Neuronal stem cell (in vitro differentiated cells): ENCODE measurements around the gene EN1.

Experiments used
- DNase-seq: peaks from one replicate; pipeline ENCODE4 v3.0.0-alpha.2; 2013; ENCODE audit warnings: low spot score
- H2AFZ ChIP-seq: one replicate; pipeline ENCODE4 v1.6.1; 2013; ENCODE audit warnings: mild to moderate bottlenecking, low read length, inconsistent platforms
- H2AK5ac ChIP-seq: 2 replicates; pipeline ENCODE4 v1.6.1; 2013; ENCODE audit warnings: low read depth, mild to moderate bottlenecking, inconsistent platforms, low read length, moderate library complexity, mixed read lengths
- H2BK120ac ChIP-seq: 2 replicates; pipeline ENCODE4 v1.6.1; 2013; ENCODE audit warnings: low read depth, mild to moderate bottlenecking, inconsistent platforms, low read length, moderate library complexity, mixed read lengths
- H2BK12ac ChIP-seq: one replicate; pipeline ENCODE4 v1.6.1; 2013; ENCODE audit warnings: low read length, inconsistent platforms
- H2BK15ac ChIP-seq: 2 replicates; pipeline ENCODE4 v1.6.1; 2013; ENCODE audit warnings: mild to moderate bottlenecking, low read length, inconsistent platforms, mixed read lengths
- H2BK5ac ChIP-seq: one replicate; pipeline ENCODE4 v1.6.1; 2013; ENCODE audit warnings: inconsistent platforms, mild to moderate bottlenecking, low read length, moderate library complexity
- H3K14ac ChIP-seq: one replicate; pipeline ENCODE4 v1.6.1; 2013; ENCODE audit warnings: low read length, inconsistent platforms
- H3K18ac ChIP-seq: 2 replicates; pipeline ENCODE4 v1.6.1; 2013; ENCODE audit warnings: low read length, inconsistent platforms
- H3K23ac ChIP-seq: 2 replicates; pipeline ENCODE4 v1.6.1; 2013; ENCODE audit warnings: low read depth, mild to moderate bottlenecking, mixed read lengths, low read length, inconsistent platforms; ENCODE audit not compliant: poor library complexity
- H3K27ac ChIP-seq: replicated peaks from 3 replicates; pipeline ENCODE4 v1.5.1; 2013; ENCODE audit warnings: low read length, inconsistent platforms
- H3K27me3 ChIP-seq, 3 experiments: 2 replicates each; pipeline ENCODE4 v1.6.1; 2013; ENCODE audit warnings: low read length in 3 of 3, mild to moderate bottlenecking in 2 of 3, inconsistent platforms in 1 of 3, low read depth in 1 of 3, mixed read lengths in 1 of 3, moderate library complexity in 1 of 3; ENCODE audit not compliant: control insufficient read depth in 3 of 3, insufficient read depth in 3 of 3
- H3K36me3 ChIP-seq, 2 donors: replicated peaks in 1 of 2; 2 replicates each; pipeline ENCODE4 v1.6.1; 2013; ENCODE audit warnings: low read length in 2 of 2; ENCODE audit not compliant: control insufficient read depth in 2 of 2, insufficient read depth in 2 of 2
- H3K4ac ChIP-seq: 2 replicates; pipeline ENCODE4 v1.6.1; 2013; ENCODE audit warnings: inconsistent platforms, mild to moderate bottlenecking, low read length, moderate library complexity
- H3K4me1 ChIP-seq, 2 donors: 1 replicate in 1 of 2; 2 replicates in 1 of 2; pipeline ENCODE4 v1.6.1; 2013; ENCODE audit warnings: low read length in 2 of 2, low read depth in 1 of 2; ENCODE audit not compliant: control insufficient read depth in 2 of 2, insufficient read depth in 1 of 2
- H3K4me2 ChIP-seq: one replicate; pipeline ENCODE4 v1.6.1; 2013; ENCODE audit warnings: mild to moderate bottlenecking, low read length, inconsistent platforms; ENCODE audit not compliant: insufficient read depth, poor library complexity, severe bottlenecking
- H3K4me3 ChIP-seq, 2 donors: 2 replicates each; pipeline ENCODE4 v1.5.1; 2013; ENCODE audit warnings: low read length in 2 of 2, mild to moderate bottlenecking in 2 of 2, inconsistent platforms in 1 of 2, moderate library complexity in 1 of 2
- H3K79me1 ChIP-seq: one replicate; pipeline ENCODE4 v1.6.1; 2013; ENCODE audit warnings: low read depth, mild to moderate bottlenecking, inconsistent platforms, low read length, moderate library complexity
- H3K9ac ChIP-seq: one replicate; pipeline ENCODE4 v1.6.1; 2013; ENCODE audit warnings: mild to moderate bottlenecking, low read depth, low read length, inconsistent platforms; ENCODE audit not compliant: poor library complexity
- H3K9me3 ChIP-seq, 2 donors: replicated peaks in 1 of 2; 2 replicates each; pipeline versions ENCODE3 to v1.6.1; 2013; ENCODE audit warnings: low read length in 2 of 2, mild to moderate bottlenecking in 2 of 2, inconsistent platforms in 1 of 2, low read depth in 1 of 2, mixed read lengths in 1 of 2, moderate library complexity in 1 of 2; ENCODE audit not compliant: control insufficient read depth in 2 of 2, insufficient read depth in 1 of 2
- H4K8ac ChIP-seq: one replicate; pipeline ENCODE4 v1.6.1; 2013; ENCODE audit warnings: low read depth, mild to moderate bottlenecking, inconsistent platforms, low read length, moderate library complexity
- H4K91ac ChIP-seq: one replicate; pipeline ENCODE4 v1.6.1; 2013; ENCODE audit warnings: low read length, low read depth, mild to moderate bottlenecking, inconsistent platforms; ENCODE audit not compliant: poor library complexity
- WGBS, 2 donors: extraction: QIAGEN DNeasy Blood & Tissue Kit; methylation state at CpG; one replicate each; pipeline ENCODE4 v1.1.7; 2013; ENCODE audit warnings: missing lambda C conversion rate in 2 of 2, mixed read lengths in 1 of 2; ENCODE audit not compliant: insufficient read length in 2 of 2, insufficient replicate concordance in 1 of 2; ENCODE audit errors: extremely low coverage in 2 of 2; 5-methylcytosine and 5-hydroxymethylcytosine counted together

The EN1 gene

GRCh38 chr2:118813111-118813510 is 34.3 kb downstream of the EN1 start:
- Histone ChIP-seq H2BK120ac (no peak overlapping the region), H3K9ac (no peak overlapping the region), H3K14ac (no peak overlapping the region), H4K8ac (no peak overlapping the region), H3K4ac (no peak overlapping the region), H2BK12ac (no peak overlapping the region), H3K4me3 (no peak overlapping the region), H3K4me1 (peaks cover 0 to 20% of the 10 kb centered on the region in 2 donors), H4K91ac (no peak overlapping the region), H2BK15ac (no peak overlapping the region), H3K4me2 (no peak overlapping the region), H3K27me3 (peaks cover 0 to 15% (median 5%) of the 10 kb centered on the region in 3 experiments), H3K36me3 (no peaks in the 10 kb centered on the region), H2AK5ac (no peak overlapping the region), H3K18ac (no peak overlapping the region), H3K27ac (no peak overlapping the region), H3K79me1 (no peaks in the 10 kb centered on the region), H2AFZ (no peak overlapping the region), H3K23ac (no peak overlapping the region), H2BK5ac (no peak overlapping the region), H3K9me3 (no peaks in the 10 kb centered on the region)
- no peak for DNase-seq
- WGBS, 2 donors = no CpG with 5 or more reads among the region's 8 CpGs

- H3K9me3 ChIP-seq = no peaks in the 10 kb centered on the region
- H3K23ac ChIP-seq = no peak overlapping the region
- H3K36me3 ChIP-seq = no peaks in the 10 kb centered on the region
- no peak overlapping the region for H4K91ac ChIP-seq
- H3K14ac ChIP-seq = no peak overlapping the region
- no peak overlapping the region for H4K8ac ChIP-seq
- no peak overlapping the region for H3K4me3 ChIP-seq
- H3K4me1 ChIP-seq = peaks cover 0 to 23% of the 10 kb centered on the region in 2 donors
- H3K27ac ChIP-seq = no peak overlapping the region
- H2AFZ ChIP-seq = no peak overlapping the region
- no peak overlapping the region for H2BK12ac ChIP-seq
- no peak overlapping the region for H2AK5ac ChIP-seq
- no peak for DNase-seq
- H3K18ac ChIP-seq = peak overlapping the region; percentile 49
- no peak overlapping the region for H3K4me2 ChIP-seq
- H2BK15ac ChIP-seq = no peak overlapping the region
- peaks cover 0 to 21% (median 4%) of the 10 kb centered on the region in 3 experiments for H3K27me3 ChIP-seq
- H2BK120ac ChIP-seq = no peak overlapping the region
- no peak overlapping the region for H3K9ac ChIP-seq
- H3K79me1 ChIP-seq = no peaks in the 10 kb centered on the region
- H2BK5ac ChIP-seq = no peak overlapping the region
- WGBS, 2 donors = no CpG with 5 or more reads among the region's 6 CpGs
- no peak overlapping the region for H3K4ac ChIP-seq
These were observed 34.9 kb downstream of the EN1 start for GRCh38 chr2:118812552-118812951.

- no peak overlapping the region for H3K23ac ChIP-seq
- no peaks in the 10 kb centered on the region for H3K36me3 ChIP-seq
- H2BK120ac ChIP-seq = no peak overlapping the region
- no CpG with 5 or more reads among the region's 2 CpGs for WGBS, 2 donors
- no peak overlapping the region for H2AFZ ChIP-seq
- peaks cover 0 to 33% of the 10 kb centered on the region in 2 donors for H3K4me1 ChIP-seq
- peaks cover 0 to 29% (median 4%) of the 10 kb centered on the region in 3 experiments for H3K27me3 ChIP-seq
- H3K27ac ChIP-seq = no peak overlapping the region
- DNase-seq = no peak
- no peak overlapping the region for H3K4ac ChIP-seq
- H3K14ac ChIP-seq = no peak overlapping the region
- no peak overlapping the region for H2BK15ac ChIP-seq
- H3K9me3 ChIP-seq = no peaks in the 10 kb centered on the region
- H3K9ac ChIP-seq = no peak overlapping the region
- no peaks in the 10 kb centered on the region for H3K79me1 ChIP-seq
- H3K18ac ChIP-seq = no peak overlapping the region
- H2BK12ac ChIP-seq = no peak overlapping the region
- no peak overlapping the region for H2AK5ac ChIP-seq
- no peak overlapping the region for H3K4me2 ChIP-seq
- H2BK5ac ChIP-seq = no peak overlapping the region
- no peak overlapping the region for H4K8ac ChIP-seq
- no peak overlapping the region for H4K91ac ChIP-seq
- no peak overlapping the region for H3K4me3 ChIP-seq
These were observed 35.8 kb downstream of the EN1 start for GRCh38 chr2:118811514-118812115.

- WGBS, 2 donors = no CpG with 5 or more reads among the region's 7 CpGs
- Histone ChIP-seq H3K23ac (no peak overlapping the region), H3K4me1 (peaks cover 0 to 36% of the 10 kb centered on the region in 2 donors), H2BK120ac (no peak overlapping the region), H3K9me3 (no peaks in the 10 kb centered on the region), H2AK5ac (no peak overlapping the region), H3K36me3 (no peaks in the 10 kb centered on the region), H4K8ac (no peak overlapping the region), H3K4me2 (no peak overlapping the region), H2BK5ac (no peak overlapping the region), H2BK12ac (no peak overlapping the region), H4K91ac (no peak overlapping the region), H3K4me3 (no peak overlapping the region), H2BK15ac (no peak overlapping the region), H2AFZ (no peak overlapping the region), H3K9ac (no peak overlapping the region), H3K27me3 (peaks cover 0 to 31% (median 2%) of the 10 kb centered on the region in 3 experiments), H3K79me1 (no peaks in the 10 kb centered on the region), H3K14ac (no peak overlapping the region), H3K18ac (peak overlapping the region; percentile 37), H3K27ac (no peak overlapping the region), H3K4ac (no peak overlapping the region)
- DNase-seq = no peak
These were observed 36.7 kb downstream of the EN1 start for GRCh38 chr2:118810766-118811165.
